Measurements from ENCODE around the gene EFNA5. TPM values are rescaled to one million over a fixed set of nuclear protein-coding genes. Genes with fewer than 3 reads are reported as not detected.

Gene EFNA5
- polyA plus RNA-seq, 1 of the 3 experiments (the other 2 are of a cell fraction), result 0.81 TPM

DNA sequence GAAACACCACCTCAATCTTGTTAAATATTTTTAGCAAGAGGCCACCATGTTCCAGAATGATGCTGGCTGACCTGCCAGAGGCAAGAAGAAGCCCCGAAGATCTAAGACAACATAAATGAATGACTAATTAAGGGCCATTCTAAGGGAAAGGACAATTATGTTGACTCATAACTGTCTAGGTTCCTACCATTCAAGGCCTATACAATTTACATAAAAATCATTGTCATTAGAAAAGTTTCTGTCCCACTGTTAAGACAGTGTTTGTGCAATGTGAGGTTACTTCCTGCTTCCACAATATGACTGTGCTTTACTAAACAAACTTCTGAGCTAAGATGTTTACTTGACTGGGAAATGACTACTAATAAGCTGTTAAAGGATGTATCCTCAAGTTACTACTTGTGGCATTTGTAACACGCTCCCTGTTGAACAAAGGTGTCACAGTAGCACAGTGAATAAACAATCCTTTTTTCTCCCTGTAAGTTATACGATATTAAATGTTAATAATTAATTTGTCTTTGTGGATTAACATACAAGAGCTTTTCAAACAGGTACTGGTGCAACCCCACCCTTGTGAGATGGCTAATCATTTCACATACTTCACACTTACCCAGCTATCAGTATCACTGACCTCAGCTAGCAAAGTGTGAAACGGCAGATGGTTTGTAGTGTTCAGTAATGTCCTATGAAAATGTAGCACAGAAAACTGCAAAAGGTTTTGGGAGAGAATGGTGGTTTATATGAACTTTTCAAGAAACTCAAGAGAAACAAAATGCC, 195.8 kb downstream of the EFNA5 start:
- no peaks in the 10 kb centered on the region for H3K36me3 ChIP-seq (replicated peaks in 1 of 2; ENCODE audit: control insufficient read depth in 1 of 2, insufficient read depth in 2 of 2, low read length in 1 of 2)
- no peaks in the 10 kb centered on the region for H3K79me2 ChIP-seq (ENCODE audit: insufficient read depth)
- peaks cover 5 to 12% of the 10 kb centered on the region in 2 experiments for H3K4me1 ChIP-seq (ENCODE audit: control insufficient read depth in 1 of 2, insufficient read depth in 2 of 2, low read depth in 1 of 2, low read length in 1 of 2)
- CTCF ChIA-PET, result no interaction called here
- H3F3A ChIP-seq (replicated peaks; ENCODE audit: insufficient read depth), result no peaks in the 10 kb centered on the region
- 75% methylated on average over 4 of the region's 4 CpGs for WGBS (ENCODE audit: low lambda C conversion rate)
- H3K4me3 ChIP-seq (ENCODE audit: low read depth in 2 of 2, low read length in 1 of 2), result no peak overlapping the region
- H3K9me2 ChIP-seq, result no peaks in the 10 kb centered on the region
- H4K20me1 ChIP-seq (ENCODE audit: insufficient read depth), result no peaks in the 10 kb centered on the region
- H3K27ac ChIP-seq (ENCODE audit: low read depth in 2 of 2, low read length in 1 of 2), result no peak overlapping the region
- TF ChIP-seq, protein P1, sequence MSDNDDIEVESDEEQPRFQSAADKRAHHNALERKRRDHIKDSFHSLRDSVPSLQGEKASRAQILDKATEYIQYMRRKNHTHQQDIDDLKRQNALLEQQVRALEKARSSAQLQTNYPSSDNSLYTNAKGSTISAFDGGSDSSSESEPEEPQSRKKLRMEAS (IDR thresholded peaks at IDR 0.05; ENCODE audit: low read depth), result no peak
- TF ChIP-seq REST (IDR thresholded peaks at IDR 0.05; ENCODE audit: low read depth, low read length) (no peak), FOSL2 (IDR thresholded peaks at IDR 0.05; ENCODE audit: borderline replicate concordance, low read depth) (no peak), RFX5 (IDR thresholded peaks at IDR 0.05; ENCODE audit: low read length) (no peak), TCF12 (IDR thresholded peaks at IDR 0.05) (no peak), EP300 (IDR thresholded peaks at IDR 0.05; ENCODE audit: borderline replicate concordance in 1 of 2, low read depth in 1 of 2, low read length in 1 of 2) (no peak), YY1 (IDR thresholded peaks at IDR 0.05; ENCODE audit: low read depth) (no peak), MEF2A (IDR thresholded peaks at IDR 0.05; ENCODE audit: borderline replicate concordance, low read depth) (no peak), USF1 (IDR thresholded peaks at IDR 0.05; ENCODE audit: borderline replicate concordance, low read depth) (no peak), FOXJ3 (CRISPR knock-in tag; IDR thresholded peaks at IDR 0.05) (no peak), RCOR1 (IDR thresholded peaks at IDR 0.05; ENCODE audit: low read length) (no peak), SMC3 (IDR thresholded peaks at IDR 0.05; ENCODE audit: low read depth, low read length) (no peak), NFIC (IDR thresholded peaks at IDR 0.05; ENCODE audit: borderline replicate concordance) (no peak)
- TF ChIP-seq, protein P2, sequence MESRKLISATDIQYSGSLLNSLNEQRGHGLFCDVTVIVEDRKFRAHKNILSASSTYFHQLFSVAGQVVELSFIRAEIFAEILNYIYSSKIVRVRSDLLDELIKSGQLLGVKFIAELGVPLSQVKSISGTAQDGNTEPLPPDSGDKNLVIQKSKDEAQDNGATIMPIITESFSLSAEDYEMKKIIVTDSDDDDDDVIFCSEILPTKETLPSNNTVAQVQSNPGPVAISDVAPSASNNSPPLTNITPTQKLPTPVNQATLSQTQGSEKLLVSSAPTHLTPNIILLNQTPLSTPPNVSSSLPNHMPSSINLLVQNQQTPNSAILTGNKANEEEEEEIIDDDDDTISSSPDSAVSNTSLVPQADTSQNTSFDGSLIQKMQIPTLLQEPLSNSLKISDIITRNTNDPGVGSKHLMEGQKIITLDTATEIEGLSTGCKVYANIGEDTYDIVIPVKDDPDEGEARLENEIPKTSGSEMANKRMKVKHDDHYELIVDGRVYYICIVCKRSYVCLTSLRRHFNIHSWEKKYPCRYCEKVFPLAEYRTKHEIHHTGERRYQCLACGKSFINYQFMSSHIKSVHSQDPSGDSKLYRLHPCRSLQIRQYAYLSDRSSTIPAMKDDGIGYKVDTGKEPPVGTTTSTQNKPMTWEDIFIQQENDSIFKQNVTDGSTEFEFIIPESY (IDR thresholded peaks at IDR 0.05; ENCODE audit: borderline replicate concordance, low read depth), result no peak
- POLR2A ChIA-PET, result no interaction called here
- no peak for DNase-seq
- no peaks in the 10 kb centered on the region for H3K9me3 ChIP-seq
- no peak overlapping the region for H2AFZ ChIP-seq (ENCODE audit: low read depth)
- H3K27me3 ChIP-seq (ENCODE audit: insufficient read depth), result no peaks in the 10 kb centered on the region
- no peak overlapping the region for H3K9ac ChIP-seq
- H3K4me2 ChIP-seq, result no peak overlapping the region

All from SK-N-SH (cell line).